Ascending aorta (tissue), 2 donors: ENCODE measurements around the gene REXO1. TPM values are rescaled to one million over a fixed set of nuclear protein-coding genes. Genes with fewer than 3 reads are reported as not detected.

Experiments used
- DNase-seq, 2 donors: peaks; one replicate each; pipeline ENCODE4 v3.0.0-alpha.2; 2019; ENCODE audit warnings: low spot score in 2 of 2
- H3K27ac ChIP-seq, 2 donors: fragments of 200-600 bp; sonication (generic); one replicate each; pipeline ENCODE4 v1.5.1; 2016 to 2017; ENCODE audit warnings: mild to moderate bottlenecking in 1 of 2
- H3K27me3 ChIP-seq: fragments of 200-600 bp; sonication (generic); one replicate; pipeline ENCODE4 v1.5.1; 2017
- H3K36me3 ChIP-seq, 2 donors: fragments of 200-600 bp; sonication (generic); one replicate each; pipeline ENCODE4 v1.5.1; 2016
- H3K4me1 ChIP-seq, 2 donors: fragments of 200-600 bp; sonication (generic); one replicate each; pipeline ENCODE4 v1.5.1; 2016 to 2017; ENCODE audit warnings: mild to moderate bottlenecking in 1 of 2
- H3K4me3 ChIP-seq, 2 donors: fragments of 200-600 bp; sonication (generic); one replicate each; pipeline ENCODE4 v1.5.1; 2016 to 2017; ENCODE audit warnings: mild to moderate bottlenecking in 1 of 2
- H3K9me3 ChIP-seq, 2 donors: fragments of 200-600 bp; sonication (generic); one replicate each; pipeline ENCODE4 v1.5.1; 2016
- CTCF ChIP-seq, 3 experiments: fragments of 200-600 bp in 2 of 3; fragments of 450-650 bp in 1 of 3; sonication (generic) in 2 of 3; IDR thresholded peaks; one replicate each; pipeline ENCODE4 v1.5.1; 2016 to 2019; ENCODE audit warnings: antibody characterized with exemption in 3 of 3, mild to moderate bottlenecking in 1 of 3, moderate library complexity in 1 of 3
- intact Hi-C: fragments of 100-400 bp; cut with DNase I; formaldehyde crosslinking; loops from one replicate; pipeline ENCODE4 v1.15.1; 2023
- total RNA-seq: library from RNA; depleted of rRNA; stranded (reverse); fragments of >200 nt; gene quantifications from one replicate; pipeline ENCODE4 v1.1.0, GENCODE V29; 2016

Gene REXO1
- total RNA-seq, 1 donor from 2014 or later = 45.1 TPM

GRCh38 chr19:1868971-1869370 lies 20.7 kb upstream of the REXO1 start:
- no peaks in the 10 kb centered on the region for H3K9me3 ChIP-seq
- no peak overlapping the region for H3K27ac ChIP-seq
- no peak overlapping the region for H3K4me3 ChIP-seq
- no peak for TF ChIP-seq CTCF (IDR thresholded peaks at IDR 0.05)
- peaks cover 12 to 15% of the 10 kb centered on the region in 2 donors for H3K4me1 ChIP-seq
- H3K27me3 ChIP-seq = no peaks in the 10 kb centered on the region
- intact Hi-C loops = no loop called here
- peaks cover 6 to 8% of the 10 kb centered on the region in 2 donors for H3K36me3 ChIP-seq
- no peak for DNase-seq

- intact Hi-C loops = no loop called here
- peaks cover 2% of the 10 kb centered on the region in 2 donors for H3K4me1 ChIP-seq
Observed at GRCh38 chr19:1867349-1867724, 19.1 kb upstream of the REXO1 start.

GRCh38 chr19:1866693-1867348 lies 18.5 kb upstream of the REXO1 start:
- Histone ChIP-seq H3K4me1 (peaks cover 5 to 6% of the 10 kb centered on the region in 2 donors), H3K4me3 (no peak overlapping the region), H3K9me3 (no peaks in the 10 kb centered on the region), H3K36me3 (peaks cover 3 to 6% of the 10 kb centered on the region in 2 donors), H3K27ac (no peak overlapping the region), H3K27me3 (no peaks in the 10 kb centered on the region)
- intact Hi-C loops = no loop called here
- no peak for DNase-seq
- TF ChIP-seq CTCF (IDR thresholded peaks at IDR 0.05) = no peak

More at GRCh38 chr19:1867349-1867724, 19.1 kb upstream of the REXO1 start:
- Histone ChIP-seq H3K9me3 (no peaks in the 10 kb centered on the region), H3K27me3 (no peaks in the 10 kb centered on the region), H3K36me3 (peaks cover 6 to 7% of the 10 kb centered on the region in 2 donors), H3K4me3 (no peak overlapping the region), H3K27ac (no peak overlapping the region)
- DNase-seq = no peak
- no peak for TF ChIP-seq CTCF (IDR thresholded peaks at IDR 0.05)

GRCh38 chr19:1865172-1866010 lies 17.1 kb upstream of the REXO1 start:
- intact Hi-C loops = loop anchor here (2.0 kb wide), 1 partner anchor 19 kb away; the partner anchor contains the start of gene ABHD17A
- Histone ChIP-seq H3K27me3 (no peaks in the 10 kb centered on the region), H3K36me3 (no peaks in the 10 kb centered on the region), H3K4me1 (peaks cover 9 to 10% of the 10 kb centered on the region in 2 donors), H3K4me3 (peak overlapping the region in 1 of 2 donors; percentile 80), H3K27ac (peak overlapping the region; percentile 77 to 84), H3K9me3 (no peaks in the 10 kb centered on the region)
- TF ChIP-seq CTCF (IDR thresholded peaks at IDR 0.05) = no peak
- no peak for DNase-seq

- Histone ChIP-seq H3K4me3 (peak overlapping the region; percentile 59 to 80), H3K9me3 (no peaks in the 10 kb centered on the region), H3K36me3 (no peaks in the 10 kb centered on the region), H3K27me3 (no peaks in the 10 kb centered on the region), H3K27ac (peak overlapping the region; percentile 77 to 84), H3K4me1 (peaks cover 13% of the 10 kb centered on the region in 2 donors)
- intact Hi-C loops = loop anchor here (1.0 to 5.0 kb wide), 4 partner anchors 11 to 288 kb away; partner anchors contain the start of genes ABHD17A, ADAT3, AP3D1 and SCAMP4
- peak; percentile 68 to 81 (median 80) for TF ChIP-seq CTCF (IDR thresholded peaks at IDR 0.05)
- DNase-seq = peak in 1 of 2 donors; percentile 85
Observed at GRCh38 chr19:1864480-1865171, 16.3 kb upstream of the REXO1 start.
